Measurements from ENCODE around the gene AVP.

The AVP gene

GRCh38 chr20:3093861-3094361 is 9.4 kb upstream of the AVP start:
- DNase-seq (ENCODE audit: insufficient read length): no peak
- no peak for TF ChIP-seq TAF1 (IDR thresholded peaks at IDR 0.05; ENCODE audit: borderline replicate concordance, low read depth, low read length)
- no peak for TF ChIP-seq POLR2AphosphoS5 (IDR thresholded peaks at IDR 0.05; ENCODE audit: low read depth, low read length)
- no peak for TF ChIP-seq POLR2A (IDR thresholded peaks at IDR 0.05; ENCODE audit: low read depth, low read length)
- no peak for FAIRE-seq

- DNase-seq (ENCODE audit: insufficient read length): no peak
Measured at GRCh38 chr20:3092611-3093379, 8.3 kb upstream of the AVP start.

GRCh38 chr20:3090565-3090964 is 6.0 kb upstream of the AVP start:
- DNase-seq (ENCODE audit: insufficient read length) (no peak), FAIRE-seq (no peak)

More at GRCh38 chr20:3092611-3093379, 8.3 kb upstream of the AVP start:
- FAIRE-seq: no peak
- TF ChIP-seq TAF1 (IDR thresholded peaks at IDR 0.05; ENCODE audit: borderline replicate concordance, low read depth, low read length) (no peak), POLR2A (IDR thresholded peaks at IDR 0.05; ENCODE audit: low read depth, low read length) (no peak), POLR2AphosphoS5 (IDR thresholded peaks at IDR 0.05; ENCODE audit: low read depth, low read length) (no peak)

GRCh38 chr20:3088031-3088430 is 3.5 kb upstream of the AVP start:
- TF ChIP-seq TAF1 (IDR thresholded peaks at IDR 0.05; ENCODE audit: borderline replicate concordance, low read depth, low read length) (no peak), POLR2A (IDR thresholded peaks at IDR 0.05; ENCODE audit: low read depth, low read length) (no peak), POLR2AphosphoS5 (IDR thresholded peaks at IDR 0.05; ENCODE audit: low read depth, low read length) (no peak)
- FAIRE-seq (no peak), DNase-seq (ENCODE audit: insufficient read length) (no peak)

More at GRCh38 chr20:3090565-3090964, 6.0 kb upstream of the AVP start:
- no peak for TF ChIP-seq POLR2A (IDR thresholded peaks at IDR 0.05; ENCODE audit: low read depth, low read length)
- no peak for TF ChIP-seq TAF1 (IDR thresholded peaks at IDR 0.05; ENCODE audit: borderline replicate concordance, low read depth, low read length)
- TF ChIP-seq POLR2AphosphoS5 (IDR thresholded peaks at IDR 0.05; ENCODE audit: low read depth, low read length): no peak

- TF ChIP-seq POLR2AphosphoS5 (IDR thresholded peaks at IDR 0.05; ENCODE audit: low read depth, low read length) (no peak), POLR2A (IDR thresholded peaks at IDR 0.05; ENCODE audit: low read depth, low read length) (no peak), TAF1 (IDR thresholded peaks at IDR 0.05; ENCODE audit: borderline replicate concordance, low read depth, low read length) (no peak)
- no peak for DNase-seq (ENCODE audit: insufficient read length)
- FAIRE-seq: no peak
Measured at GRCh38 chr20:3085571-3086072, 1.1 kb upstream of the AVP start.

GRCh38 chr20:3084986-3085360 is 449 bp upstream of the AVP start:
- no peak for FAIRE-seq
- TF ChIP-seq POLR2AphosphoS5 (IDR thresholded peaks at IDR 0.05; ENCODE audit: low read depth, low read length) (no peak), TAF1 (IDR thresholded peaks at IDR 0.05; ENCODE audit: borderline replicate concordance, low read depth, low read length) (no peak), POLR2A (IDR thresholded peaks at IDR 0.05; ENCODE audit: low read depth, low read length) (no peak)
- no peak for DNase-seq (ENCODE audit: insufficient read length)

- DNase-seq (ENCODE audit: insufficient read length) (no peak), FAIRE-seq (no peak)
- no peak for TF ChIP-seq POLR2A (IDR thresholded peaks at IDR 0.05; ENCODE audit: low read depth, low read length)
Measured at GRCh38 chr20:3082955-3083952, 1.3 kb downstream of the AVP start.

- FAIRE-seq: no peak
- no peak for TF ChIP-seq TAF1 (IDR thresholded peaks at IDR 0.05; ENCODE audit: borderline replicate concordance, low read depth, low read length)
- no peak for TF ChIP-seq POLR2AphosphoS5 (IDR thresholded peaks at IDR 0.05; ENCODE audit: low read depth, low read length)
- no peak for TF ChIP-seq POLR2A (IDR thresholded peaks at IDR 0.05; ENCODE audit: low read depth, low read length)
- DNase-seq (ENCODE audit: insufficient read length): no peak
Measured at GRCh38 chr20:3082306-3082951, 2.1 kb downstream of the AVP start.

- DNase-seq (ENCODE audit: insufficient read length) (no peak), FAIRE-seq (no peak)
- no peak for TF ChIP-seq TAF1 (IDR thresholded peaks at IDR 0.05; ENCODE audit: borderline replicate concordance, low read depth, low read length)
- TF ChIP-seq POLR2A (IDR thresholded peaks at IDR 0.05; ENCODE audit: low read depth, low read length): no peak
- no peak for TF ChIP-seq POLR2AphosphoS5 (IDR thresholded peaks at IDR 0.05; ENCODE audit: low read depth, low read length)
Measured at GRCh38 chr20:3081641-3082040, 2.9 kb downstream of the AVP start.

- FAIRE-seq (no peak), DNase-seq (ENCODE audit: insufficient read length) (no peak)
- no peak for TF ChIP-seq POLR2AphosphoS5 (IDR thresholded peaks at IDR 0.05; ENCODE audit: low read depth, low read length)
- no peak for TF ChIP-seq TAF1 (IDR thresholded peaks at IDR 0.05; ENCODE audit: borderline replicate concordance, low read depth, low read length)
- TF ChIP-seq POLR2A (IDR thresholded peaks at IDR 0.05; ENCODE audit: low read depth, low read length): no peak
Measured at GRCh38 chr20:3080939-3081388, 3.6 kb downstream of the AVP start.

Data from GM12892 (cell line).